Loucy (cell line): ENCODE data around the gene STAB2.

Experiments used
- H2AFZ ChIP-seq: fragments of 200-600 bp; sonication (generic); 2 replicates; pipeline ENCODE4 v1.6.0; 2016; ENCODE audit warnings: antibody characterized with exemption, mild to moderate bottlenecking, low read length, moderate library complexity
- H3F3A ChIP-seq: fragments of 200-600 bp; 2 replicates; pipeline ENCODE4 v1.6.0; 2016; ENCODE audit warnings: antibody characterized with exemption, low read depth, mild to moderate bottlenecking
- H3K27me3 ChIP-seq: fragments of 200-600 bp; sonication (generic); 2 replicates; pipeline ENCODE4 v1.6.1; 2014; ENCODE audit warnings: low read length, mild to moderate bottlenecking; ENCODE audit not compliant: insufficient read depth, poor library complexity, severe bottlenecking
- H3K36me3 ChIP-seq: fragments of 200-600 bp; sonication (generic); 2 replicates; pipeline ENCODE4 v1.6.1; 2016; ENCODE audit warnings: low read length; ENCODE audit not compliant: insufficient read depth
- H3K4me1 ChIP-seq: fragments of 200-600 bp; sonication (generic); 2 replicates; pipeline ENCODE4 v1.5.1; 2014; ENCODE audit warnings: low read length, mild to moderate bottlenecking; ENCODE audit not compliant: insufficient read depth, poor library complexity, severe bottlenecking
- H3K4me2 ChIP-seq: fragments of 200-600 bp; sonication (generic); 2 replicates; pipeline ENCODE4 v1.6.0; 2014; ENCODE audit warnings: antibody characterized with exemption, low read length, low read depth, mild to moderate bottlenecking; ENCODE audit not compliant: poor library complexity, severe bottlenecking
- H3K4me3 ChIP-seq: fragments of 200-600 bp; sonication (generic); 2 replicates; pipeline ENCODE4 v1.5.1; 2014; ENCODE audit warnings: low read length, mild to moderate bottlenecking, mixed read lengths; ENCODE audit not compliant: poor library complexity, severe bottlenecking
- H3K79me2 ChIP-seq: fragments of 200-600 bp; sonication (generic); 2 replicates; pipeline ENCODE4 v1.6.1; 2014; ENCODE audit warnings: low read length; ENCODE audit not compliant: insufficient read depth
- H3K9ac ChIP-seq: fragments of 200-600 bp; sonication (generic); 2 replicates; pipeline ENCODE4 v1.6.0; 2014; ENCODE audit warnings: mild to moderate bottlenecking, low read depth, low read length, moderate library complexity; ENCODE audit not compliant: poor library complexity, severe bottlenecking
- H3K9me2 ChIP-seq: fragments of 200-600 bp; sonication (generic); replicated peaks from 2 replicates; pipeline ENCODE4 v1.6.1; 2016; ENCODE audit warnings: low read depth, low read length, mixed read lengths
- H3K9me3 ChIP-seq: fragments of 200-600 bp; sonication (generic); 2 replicates; pipeline ENCODE4 v1.6.1; 2014; ENCODE audit warnings: mild to moderate bottlenecking, antibody characterized with exemption, low read length, low read depth; ENCODE audit not compliant: insufficient read depth
- H4K20me1 ChIP-seq: fragments of 200-600 bp; sonication (generic); 2 replicates; pipeline ENCODE4 v1.6.0; 2014; ENCODE audit warnings: antibody characterized with exemption, low read length, mild to moderate bottlenecking; ENCODE audit not compliant: insufficient read depth, poor library complexity, severe bottlenecking
- EZH2phosphoT487 ChIP-seq: fragments of 200-600 bp; IDR thresholded peaks from 2 replicates; pipeline ENCODE4 v1.6.1; 2018; ENCODE audit warnings: antibody characterized with exemption, mild to moderate bottlenecking, moderate library complexity, borderline replicate concordance
- TF ChIP-seq, protein P1 (sequence below): fragments of 200-600 bp; sonication (generic); conservative IDR thresholded peaks from 2 replicates; pipeline ENCODE4 v1.5.1; 2014; ENCODE audit warnings: mild to moderate bottlenecking, antibody characterized with exemption, low read length

The STAB2 gene

DNA sequence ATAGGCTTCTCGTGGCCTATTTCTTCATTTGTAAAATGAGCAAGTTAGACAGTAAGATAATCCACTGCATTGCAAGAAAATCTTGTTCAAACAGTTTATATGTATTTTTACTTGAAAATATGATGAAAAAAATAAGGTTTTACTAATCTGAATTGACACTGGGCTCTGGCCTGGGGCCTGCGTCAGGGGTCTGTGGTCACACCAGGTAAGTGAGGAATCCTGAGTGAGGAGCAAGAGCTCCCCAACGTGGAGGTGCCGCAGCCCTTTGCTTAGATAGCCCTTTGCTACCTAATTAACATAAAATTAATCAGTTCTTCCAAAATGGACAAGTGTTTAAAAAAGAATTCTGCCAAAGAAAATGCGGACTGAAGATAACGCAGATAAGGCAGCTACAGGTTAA is 39.1 kb upstream of the STAB2 start:
- H3K4me3 ChIP-seq, result no peak overlapping the region
- no peak overlapping the region for H3K9ac ChIP-seq
- no peaks in the 10 kb centered on the region for H3K9me2 ChIP-seq
- no peak overlapping the region for H2AFZ ChIP-seq
- H3K79me2 ChIP-seq, result no peaks in the 10 kb centered on the region
- H3K36me3 ChIP-seq, result no peaks in the 10 kb centered on the region
- H3K4me1 ChIP-seq, result no peaks in the 10 kb centered on the region
- no peaks in the 10 kb centered on the region for H3K9me3 ChIP-seq
- no peaks in the 10 kb centered on the region for H3F3A ChIP-seq
- no peak overlapping the region for H3K4me2 ChIP-seq
- TF ChIP-seq, protein P1, sequence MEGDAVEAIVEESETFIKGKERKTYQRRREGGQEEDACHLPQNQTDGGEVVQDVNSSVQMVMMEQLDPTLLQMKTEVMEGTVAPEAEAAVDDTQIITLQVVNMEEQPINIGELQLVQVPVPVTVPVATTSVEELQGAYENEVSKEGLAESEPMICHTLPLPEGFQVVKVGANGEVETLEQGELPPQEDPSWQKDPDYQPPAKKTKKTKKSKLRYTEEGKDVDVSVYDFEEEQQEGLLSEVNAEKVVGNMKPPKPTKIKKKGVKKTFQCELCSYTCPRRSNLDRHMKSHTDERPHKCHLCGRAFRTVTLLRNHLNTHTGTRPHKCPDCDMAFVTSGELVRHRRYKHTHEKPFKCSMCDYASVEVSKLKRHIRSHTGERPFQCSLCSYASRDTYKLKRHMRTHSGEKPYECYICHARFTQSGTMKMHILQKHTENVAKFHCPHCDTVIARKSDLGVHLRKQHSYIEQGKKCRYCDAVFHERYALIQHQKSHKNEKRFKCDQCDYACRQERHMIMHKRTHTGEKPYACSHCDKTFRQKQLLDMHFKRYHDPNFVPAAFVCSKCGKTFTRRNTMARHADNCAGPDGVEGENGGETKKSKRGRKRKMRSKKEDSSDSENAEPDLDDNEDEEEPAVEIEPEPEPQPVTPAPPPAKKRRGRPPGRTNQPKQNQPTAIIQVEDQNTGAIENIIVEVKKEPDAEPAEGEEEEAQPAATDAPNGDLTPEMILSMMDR, result no peak
- no peak for TF ChIP-seq EZH2phosphoT487
- no peaks in the 10 kb centered on the region for H3K27me3 ChIP-seq
- no peaks in the 10 kb centered on the region for H4K20me1 ChIP-seq

DNA sequence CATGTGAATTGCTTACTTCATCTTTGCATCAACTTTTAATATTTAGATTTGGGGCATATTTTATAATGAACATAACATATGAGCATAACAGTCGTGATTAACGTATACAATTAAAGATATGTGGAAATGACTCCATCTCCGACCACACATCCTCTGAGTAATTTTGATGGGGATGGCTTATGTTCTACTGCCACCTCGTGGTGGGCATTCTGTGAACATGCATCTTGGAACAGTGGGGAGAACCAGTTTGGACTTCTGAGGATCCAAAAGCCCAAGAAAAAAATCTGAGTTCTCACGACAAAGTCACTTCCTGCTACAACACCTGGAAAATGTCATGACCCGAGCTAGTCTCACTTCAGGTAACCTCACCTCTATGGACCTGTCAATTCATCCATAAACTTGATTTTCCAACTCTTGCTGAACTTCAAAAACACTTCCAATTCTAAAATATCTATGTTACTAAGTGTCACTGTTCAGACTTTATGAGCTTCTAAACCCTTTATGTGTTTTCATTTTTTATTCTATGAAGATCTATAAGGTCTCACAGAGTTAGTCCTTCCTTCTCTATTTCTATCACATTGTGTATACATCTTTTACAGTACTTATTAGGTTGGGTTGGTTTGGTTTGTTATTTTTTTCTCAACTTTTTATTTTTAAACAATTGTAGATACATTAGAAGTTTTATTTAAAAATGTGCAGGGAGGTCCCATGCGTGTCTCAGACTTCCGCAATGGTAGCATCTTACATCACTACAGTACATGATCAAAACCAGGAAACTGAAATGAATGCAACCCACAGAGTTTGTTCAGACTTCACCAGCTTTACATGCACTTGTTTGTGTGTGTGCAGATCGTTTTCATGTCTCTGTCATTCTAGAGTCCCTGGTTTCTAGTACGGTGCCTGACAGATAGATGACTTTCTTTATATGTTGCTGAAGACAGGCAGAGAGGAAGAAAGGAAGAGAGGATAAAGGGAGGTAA is 38.2 kb upstream of the STAB2 start:
- Histone ChIP-seq H3F3A (no peaks in the 10 kb centered on the region), H2AFZ (no peak overlapping the region; the same call in 1 of the 2 replicates), H3K4me2 (no peak overlapping the region), H3K9me2 (no peaks in the 10 kb centered on the region), H3K9me3 (no peaks in the 10 kb centered on the region), H3K27me3 (no peaks in the 10 kb centered on the region), H3K4me1 (no peaks in the 10 kb centered on the region), H3K79me2 (no peaks in the 10 kb centered on the region), H3K36me3 (no peaks in the 10 kb centered on the region), H3K4me3 (no peak overlapping the region), H4K20me1 (no peaks in the 10 kb centered on the region), H3K9ac (no peak overlapping the region)
- no peak for TF ChIP-seq EZH2phosphoT487
- TF ChIP-seq, protein P1, result peak; percentile 98

GRCh38 chr12:103556890-103557627 is 30.0 kb upstream of the STAB2 start:
- H3K4me3 ChIP-seq, result no peak overlapping the region
- TF ChIP-seq EZH2phosphoT487, result no peak
- TF ChIP-seq, protein P1, result no peak
- no peaks in the 10 kb centered on the region for H4K20me1 ChIP-seq
- H3K4me1 ChIP-seq, result no peaks in the 10 kb centered on the region
- no peaks in the 10 kb centered on the region for H3K9me3 ChIP-seq
- no peaks in the 10 kb centered on the region for H3K27me3 ChIP-seq
- no peak overlapping the region for H3K4me2 ChIP-seq
- H3K36me3 ChIP-seq, result no peaks in the 10 kb centered on the region
- no peak overlapping the region for H3K9ac ChIP-seq
- H3F3A ChIP-seq, result no peaks in the 10 kb centered on the region
- no peaks in the 10 kb centered on the region for H3K79me2 ChIP-seq
- H2AFZ ChIP-seq, result no peak overlapping the region
- no peaks in the 10 kb centered on the region; the same call in 1 of the 2 replicates for H3K9me2 ChIP-seq
